SH-SY5Y (cell line): Measurements from ENCODE around the gene KCNN2.

Experiments used
- GATA2 ChIP-seq: IDR thresholded peaks from 2 replicates; pipeline ENCODE4 v1.6.1; 2011; ENCODE audit warnings: mild to moderate bottlenecking, low read depth, low read length
- GATA3 ChIP-seq: IDR thresholded peaks from 2 replicates; pipeline ENCODE4 v1.6.1; 2011; ENCODE audit warnings: low read depth, mild to moderate bottlenecking, low read length, moderate library complexity

DNA sequence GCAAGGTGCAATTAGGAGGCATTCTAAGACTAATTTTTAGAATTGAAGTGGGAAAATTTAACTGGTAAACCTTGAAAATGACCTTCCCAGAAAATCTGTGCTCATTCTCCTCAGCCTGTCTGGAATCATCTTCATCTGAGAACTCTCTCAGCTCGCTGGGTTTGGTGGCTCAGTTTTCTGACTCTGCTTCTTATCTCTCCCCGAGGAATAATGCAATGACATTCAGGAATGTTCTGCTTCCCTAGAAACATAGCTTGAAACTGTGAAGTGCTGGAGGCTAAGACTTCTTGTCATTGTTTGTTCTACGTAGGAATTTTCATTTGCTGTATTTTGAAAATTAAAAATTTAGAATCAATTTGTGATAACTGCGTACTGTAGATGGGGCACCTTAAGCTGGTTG is 86.6 kb downstream of the KCNN2 start:
- no peak for TF ChIP-seq GATA2
- TF ChIP-seq GATA3, result no peak
